Left colon (tissue), 2 donors: ENCODE measurements around the gene UBQLNL. TPM values are rescaled to one million over a fixed set of nuclear protein-coding genes. Genes with fewer than 3 reads are reported as not detected.

Experiments
- total RNA-seq, 2 donors: library from RNA; stranded (reverse); fragmentation: NEBNext Ultra II Directional; extraction: Animal tissue kit (Norgen Biotek cat#: 25700); gene quantifications; one replicate each; pipeline ENCODE4 v1.2.1, GENCODE V29; 2021
- donor health status: DM: no; HTN: no; CAD: no.
- donor health status: DM: yes; HTN: yes; CAD: no.

The UBQLNL gene
- total RNA-seq, 2 donors from 2014 or later = 0.25 to 0.49 TPM

Other genes with a start within 250 kb of the UBQLNL start
- not detected for gene HBE1, start 246.8 kb downstream of the UBQLNL start, total RNA-seq
- gene OR51B4, start 214.8 kb downstream of the UBQLNL start, total RNA-seq = not detected
- not detected for gene OR51B2, start 192.4 kb downstream of the UBQLNL start, total RNA-seq
- gene OR51B5, start 173.2 kb downstream of the UBQLNL start, total RNA-seq = not detected
- gene OR51B6, start 165.2 kb downstream of the UBQLNL start, total RNA-seq = not detected
- gene OR51M1, start 132.9 kb downstream of the UBQLNL start, total RNA-seq = not detected
- gene OR51Q1, start 94.6 kb downstream of the UBQLNL start, total RNA-seq = not detected
- gene OR51I1, start 75.2 kb downstream of the UBQLNL start, total RNA-seq = not detected
- not detected for gene OR51I2, start 67.4 kb downstream of the UBQLNL start, total RNA-seq
- gene OR52D1, start 28.0 kb downstream of the UBQLNL start, total RNA-seq = not detected
- gene UBQLN3, start 6.7 kb downstream of the UBQLNL start, total RNA-seq = not detected
- under 1 TPM; 0.25 to 0.27 TPM for gene OR52H1, start 31.8 kb upstream of the UBQLNL start, total RNA-seq
- not detected for gene OR52B6, start 64.2 kb upstream of the UBQLNL start, total RNA-seq
- 1 to 10 TPM in 1 of 2 donors, under 1 TPM in 1; 0.40 to 1.7 TPM for gene TRIM6, start 79.9 kb upstream of the UBQLNL start, total RNA-seq
- gene TRIM34, start 108.3 kb upstream of the UBQLNL start, total RNA-seq = 1 to 10 TPM; 7.9 to 9.8 TPM
- gene TRIM5, start 168.4 kb upstream of the UBQLNL start, total RNA-seq = 10 to 100 TPM; 17.6 TPM
- gene TRIM22, start 173.1 kb upstream of the UBQLNL start, total RNA-seq = 10 to 100 TPM; 21.0 to 25.2 TPM
- gene OR56B1, start 219.7 kb upstream of the UBQLNL start, total RNA-seq = not detected
- not detected for gene OR52N4, start 237.5 kb upstream of the UBQLNL start, total RNA-seq